Spleen (tissue), 11 donors: Measurements from ENCODE around the gene WDR49. TPM values are rescaled to one million over a fixed set of nuclear protein-coding genes. Genes with fewer than 3 reads are reported as not detected.

Source experiments
- DNase-seq: peaks from one replicate; pipeline ENCODE4 v3.0.0-alpha.2; 2020
- H3K27ac ChIP-seq, 8 donors: fragments of 200-600 bp; sonication (generic) in 7 of 8; 1 replicate in 4 of 8; 2 replicates in 4 of 8; pipeline versions ENCODE4 v1.5.0 to v1.8.0; 2016 to 2021; ENCODE audit warnings: inconsistent platforms in 4 of 8, mild to moderate bottlenecking in 4 of 8, moderate library complexity in 1 of 8
- H3K27me3 ChIP-seq, 7 donors: fragments of 200-600 bp; sonication (generic) in 6 of 7; replicated peaks in 1 of 7; 1 replicate in 4 of 7; 2 replicates in 3 of 7; pipeline versions ENCODE4 v1.5.0 to v1.8.0; 2016 to 2021; ENCODE audit warnings: inconsistent platforms in 3 of 7, mild to moderate bottlenecking in 1 of 7
- H3K36me3 ChIP-seq, 6 donors: fragments of 200-600 bp; sonication (generic) in 5 of 6; 1 replicate in 4 of 6; 2 replicates in 2 of 6; pipeline versions ENCODE4 v1.5.0 to v1.8.0; 2016 to 2021; ENCODE audit warnings: inconsistent platforms in 2 of 6
- H3K4me1 ChIP-seq, 6 donors: fragments of 200-600 bp; sonication (generic) in 5 of 6; 1 replicate in 3 of 6; 2 replicates in 3 of 6; pipeline versions ENCODE4 v1.5.0 to v1.8.0; 2016 to 2021; ENCODE audit warnings: inconsistent platforms in 3 of 6
- H3K4me3 ChIP-seq, 8 donors: fragments of 200-600 bp; sonication (generic) in 7 of 8; 1 replicate in 4 of 8; 2 replicates in 4 of 8; pipeline versions ENCODE4 v1.5.0 to v1.8.0; 2016 to 2021; ENCODE audit warnings: inconsistent platforms in 4 of 8, mild to moderate bottlenecking in 4 of 8, moderate library complexity in 2 of 8
- H3K9me3 ChIP-seq, 8 donors: fragments of 200-600 bp; sonication (generic) in 7 of 8; 1 replicate in 4 of 8; 2 replicates in 4 of 8; pipeline versions ENCODE4 v1.5.0 to v1.8.0; 2016 to 2021; ENCODE audit warnings: inconsistent platforms in 4 of 8
- CTCF ChIP-seq, 11 experiments: fragments of 200-600 bp in 7 of 11; fragments of 450-650 bp in 4 of 11; sonication (generic) in 4 of 11; IDR thresholded peaks in 8 of 11; conservative IDR thresholded peaks in 3 of 11; 1 replicate in 7 of 11; 2 replicates in 4 of 11; pipeline versions ENCODE4 v1.4.0 to v1.8.0; 2016 to 2021; ENCODE audit warnings: antibody characterized with exemption in 11 of 11, inconsistent platforms in 4 of 11, mild to moderate bottlenecking in 1 of 11
- POLR2A ChIP-seq, 3 donors: fragments of 450-650 bp; IDR thresholded peaks; one replicate each; pipeline ENCODE4 v1.5.1; 2017; ENCODE audit warnings: antibody characterized with exemption in 3 of 3, mild to moderate bottlenecking in 1 of 3
- POLR2AphosphoS5 ChIP-seq, 3 donors: sonication (generic); formaldehyde crosslinking; IDR thresholded peaks; one replicate each; pipeline ENCODE4 v1.5.1; 2017; ENCODE audit warnings: antibody characterized with exemption in 3 of 3
- WGBS, 5 donors: extraction: QIAGEN DNeasy Blood & Tissue Kit in 3 of 5; methylation state at CpG; one replicate each; pipeline versions ENCODE4 v1.1.5 to v1.1.7; 2013 to 2018; 5-methylcytosine and 5-hydroxymethylcytosine counted together
- intact Hi-C: fragments of 100-400 bp; cut with DNase I; formaldehyde crosslinking; loops from one replicate; pipeline ENCODE4 v1.15.0; 2023; ENCODE audit warnings: low total_unique reads
- polyA plus RNA-seq, 3 donors: library from polyadenylated mRNA; stranded (reverse); fragments of 200-250 nt; gene quantifications; one replicate each; pipeline ENCODE4 v1.2.1, GENCODE V29; 2013
- total RNA-seq, 7 donors: library from RNA; depleted of rRNA in 3 of 7; stranded (reverse); fragments of >200 nt in 3 of 7; fragmentation: NEBNext Ultra II Directional in 4 of 7; extraction: Animal tissue kit (Norgen Biotek cat#: 25700) in 4 of 7; gene quantifications; one replicate each; pipeline versions ENCODE4 v1.1.0 to v1.2.1, GENCODE V29; 2016 to 2021
- donor health status: healthy with polysubstance abuse.
- donor health status: DM: no; HTN: no; CAD: no; lungs with moderate emphysema.
- donor health status: DM: no; HTN: no; CAD: no.
- donor health status: Bipolar disorder and iron deficiency.
- donor health status: healthy.
- donor health status: DM: no; HTN: no; CAD: no.
- donor health status: DM: yes; HTN: yes; CAD: no.

The WDR49 gene
- total and polyA plus RNA-seq, 10 donors, result 0.04 to 10.6 (median 1.4) TPM

GRCh38 chr3:167491621-167492020 is 162.1 kb downstream of the WDR49 start:
- H3K9me3 ChIP-seq, result no peaks in the 10 kb centered on the region
- TF ChIP-seq CTCF (IDR thresholded peaks at IDR 0.05 in 8 of 11, conservative IDR thresholded peaks at IDR 0.05 in 3 of 11), result no peak
- no peak for TF ChIP-seq POLR2A (IDR thresholded peaks at IDR 0.05)
- no peak for TF ChIP-seq POLR2AphosphoS5 (IDR thresholded peaks at IDR 0.05)
- intact Hi-C loops, result no loop called here

GRCh38 chr3:167489571-167489970 is 164.2 kb downstream of the WDR49 start:
- DNase-seq, result no peak
- Histone ChIP-seq H3K27ac (no peak overlapping the region), H3K9me3 (no peaks in the 10 kb centered on the region), H3K4me3 (no peak overlapping the region), H3K36me3 (no peaks in the 10 kb centered on the region), H3K4me1 (no peaks in the 10 kb centered on the region), H3K27me3 (no peaks in the 10 kb centered on the region)
- WGBS, 5 donors, result 73 to 92% (median 80%) methylated on average over 1 of the region's 1 CpG
- TF ChIP-seq POLR2AphosphoS5 (IDR thresholded peaks at IDR 0.05) (no peak), CTCF (IDR thresholded peaks at IDR 0.05 in 8 of 11, conservative IDR thresholded peaks at IDR 0.05 in 3 of 11) (no peak), POLR2A (IDR thresholded peaks at IDR 0.05) (no peak)
- intact Hi-C loops, result no loop called here

More at GRCh38 chr3:167491621-167492020, 162.1 kb downstream of the WDR49 start:
- no peak overlapping the region for H3K27ac ChIP-seq
- H3K27me3 ChIP-seq, result no peaks in the 10 kb centered on the region
- DNase-seq, result no peak
- no peaks in the 10 kb centered on the region for H3K36me3 ChIP-seq
- no peaks in the 10 kb centered on the region for H3K4me1 ChIP-seq
- H3K4me3 ChIP-seq, result no peak overlapping the region

GRCh38 chr3:167487556-167487955 is 166.2 kb downstream of the WDR49 start:
- H3K27me3 ChIP-seq, result no peaks in the 10 kb centered on the region
- no peak overlapping the region for H3K27ac ChIP-seq
- H3K4me3 ChIP-seq, result no peak overlapping the region
- no peak for TF ChIP-seq POLR2A (IDR thresholded peaks at IDR 0.05)
- TF ChIP-seq POLR2AphosphoS5 (IDR thresholded peaks at IDR 0.05), result no peak
- TF ChIP-seq CTCF (IDR thresholded peaks at IDR 0.05 in 8 of 11, conservative IDR thresholded peaks at IDR 0.05 in 3 of 11), result no peak
- no peaks in the 10 kb centered on the region for H3K4me1 ChIP-seq
- no peaks in the 10 kb centered on the region for H3K36me3 ChIP-seq
- DNase-seq, result no peak
- WGBS, 5 donors, result 59 to 83% (median 78%) methylated on average over 3 of the region's 3 CpGs
- no peaks in the 10 kb centered on the region for H3K9me3 ChIP-seq
- intact Hi-C loops, result no loop called here

GRCh38 chr3:167484551-167484950 is 169.2 kb downstream of the WDR49 start:
- H3K4me3 ChIP-seq, result no peak overlapping the region
- no peaks in the 10 kb centered on the region for H3K27me3 ChIP-seq
- no peaks in the 10 kb centered on the region for H3K9me3 ChIP-seq
- WGBS, 5 donors, result 28 to 46% (median 37%) methylated on average over 2 of the region's 2 CpGs
- no peak for TF ChIP-seq POLR2A (IDR thresholded peaks at IDR 0.05)
- no peak for TF ChIP-seq CTCF (IDR thresholded peaks at IDR 0.05 in 8 of 11, conservative IDR thresholded peaks at IDR 0.05 in 3 of 11)
- intact Hi-C loops, result no loop called here
- no peaks in the 10 kb centered on the region for H3K4me1 ChIP-seq
- no peak overlapping the region for H3K27ac ChIP-seq
- no peaks in the 10 kb centered on the region for H3K36me3 ChIP-seq
- no peak for DNase-seq
